Mesenchymal stem cell (in vitro differentiated cells and primary cell): ENCODE measurements around the gene AGGF1.
"Not testable (repeated sequence)": the region's sequence is repeated elsewhere in the genome, so short reads cannot be mapped to it uniquely, and the experiment has no call there.

Experiments used
- DNase-seq: peaks from one replicate; pipeline ENCODE4 v3.0.0-alpha.2; 2013
- H2AFZ ChIP-seq: one replicate; pipeline ENCODE4 v1.6.1; 2013; ENCODE audit warnings: low read depth, mild to moderate bottlenecking, control low read depth, inconsistent platforms, low read length, moderate library complexity
- H2AK5ac ChIP-seq: 2 replicates; pipeline ENCODE4 v1.6.1; 2013; ENCODE audit warnings: low read length, moderate library complexity, mild to moderate bottlenecking, inconsistent platforms; ENCODE audit not compliant: severe bottlenecking
- H2BK120ac ChIP-seq: one replicate; pipeline ENCODE4 v1.6.1; 2013; ENCODE audit warnings: low read depth, mild to moderate bottlenecking, inconsistent platforms, low read length, moderate library complexity
- H2BK12ac ChIP-seq, 2 experiments: one replicate each; pipeline ENCODE4 v1.6.1; 2013; ENCODE audit warnings: inconsistent platforms in 2 of 2, low read length in 2 of 2, mild to moderate bottlenecking in 2 of 2, moderate library complexity in 2 of 2, control low read depth in 1 of 2
- H2BK15ac ChIP-seq: one replicate; pipeline ENCODE4 v1.6.1; 2013; ENCODE audit warnings: mild to moderate bottlenecking, low read depth, inconsistent platforms; ENCODE audit not compliant: poor library complexity, severe bottlenecking
- H2BK5ac ChIP-seq: 2 replicates; pipeline ENCODE4 v1.6.1; 2013; ENCODE audit warnings: low read depth, mild to moderate bottlenecking, low read length, control low read depth, inconsistent platforms; ENCODE audit not compliant: poor library complexity, severe bottlenecking
- H3K14ac ChIP-seq, 2 experiments: one replicate each; pipeline ENCODE4 v1.6.1; 2013; ENCODE audit warnings: inconsistent platforms in 2 of 2, low read length in 2 of 2, control low read depth in 1 of 2, mild to moderate bottlenecking in 1 of 2, moderate library complexity in 1 of 2
- H3K18ac ChIP-seq, 2 experiments: one replicate each; pipeline ENCODE4 v1.6.1; 2013; ENCODE audit warnings: inconsistent platforms in 2 of 2, low read length in 2 of 2, control low read depth in 1 of 2, low read depth in 1 of 2, mild to moderate bottlenecking in 1 of 2
- H3K23ac ChIP-seq, 2 experiments: one replicate each; pipeline ENCODE4 v1.6.1; 2013; ENCODE audit warnings: inconsistent platforms in 2 of 2, low read length in 2 of 2, mild to moderate bottlenecking in 2 of 2, moderate library complexity in 2 of 2, control low read depth in 1 of 2
- H3K27ac ChIP-seq: 2 replicates; pipeline ENCODE4 v1.5.1; 2013; ENCODE audit warnings: mild to moderate bottlenecking, moderate library complexity, low read length, control low read depth, inconsistent platforms; ENCODE audit not compliant: poor library complexity, severe bottlenecking
- H3K27me3 ChIP-seq, 2 experiments: 2 replicates each; pipeline versions ENCODE4 v1.6.1 to v1.7.0; 2013; ENCODE audit warnings: low read length in 2 of 2, mild to moderate bottlenecking in 2 of 2, moderate library complexity in 2 of 2, control low read depth in 1 of 2, inconsistent platforms in 1 of 2; ENCODE audit not compliant: control insufficient read depth in 1 of 2, insufficient read depth in 1 of 2
- H3K36me3 ChIP-seq, 2 experiments: 2 replicates each; pipeline versions ENCODE4 v1.6.1 to v1.7.0; 2013; ENCODE audit warnings: low read length in 2 of 2, control low read depth in 1 of 2, inconsistent platforms in 1 of 2, low read depth in 1 of 2, mild to moderate bottlenecking in 1 of 2; ENCODE audit not compliant: insufficient read depth in 2 of 2, control insufficient read depth in 1 of 2
- H3K4ac ChIP-seq, 2 experiments: one replicate each; pipeline ENCODE4 v1.6.1; 2013; ENCODE audit warnings: inconsistent platforms in 2 of 2, low read length in 2 of 2, mild to moderate bottlenecking in 2 of 2, moderate library complexity in 2 of 2, control low read depth in 1 of 2, low read depth in 1 of 2
- H3K4me1 ChIP-seq: 2 replicates; pipeline ENCODE4 v1.6.1; 2013; ENCODE audit warnings: low read depth, low read length, control low read depth; ENCODE audit not compliant: control insufficient read depth, insufficient read depth
- H3K4me2 ChIP-seq: 2 replicates; pipeline ENCODE4 v1.6.1; 2013; ENCODE audit warnings: low read length, mild to moderate bottlenecking, inconsistent platforms; ENCODE audit not compliant: poor library complexity, severe bottlenecking
- H3K4me3 ChIP-seq, 2 experiments: 2 replicates each; pipeline versions ENCODE4 v1.5.1 to v1.7.0; 2013; ENCODE audit warnings: low read length in 2 of 2, mild to moderate bottlenecking in 2 of 2, control low read depth in 1 of 2, low read depth in 1 of 2; ENCODE audit not compliant: insufficient read depth in 1 of 2
- H3K79me1 ChIP-seq: replicated peaks from 2 replicates; pipeline ENCODE4 v1.6.1; 2013; ENCODE audit warnings: mild to moderate bottlenecking, control low read depth, low read length, inconsistent platforms; ENCODE audit not compliant: poor library complexity, severe bottlenecking
- H3K9ac ChIP-seq: 2 replicates; pipeline ENCODE4 v1.7.0; 2013; ENCODE audit warnings: mild to moderate bottlenecking, low read length, moderate library complexity
- H3K9me3 ChIP-seq: 2 replicates; pipeline ENCODE4 v1.7.0; 2013; ENCODE audit warnings: mild to moderate bottlenecking, low read length; ENCODE audit not compliant: control insufficient read depth
- H4K8ac ChIP-seq: one replicate; pipeline ENCODE4 v1.6.1; 2013; ENCODE audit warnings: inconsistent platforms, mild to moderate bottlenecking, low read length, moderate library complexity
- H4K91ac ChIP-seq: one replicate; pipeline ENCODE4 v1.6.1; 2013; ENCODE audit warnings: mild to moderate bottlenecking, low read length, inconsistent platforms
- WGBS: methylation state at CpG from one replicate; pipeline ENCODE4 v1.1.7; 2013; ENCODE audit warnings: mixed read lengths; 5-methylcytosine and 5-hydroxymethylcytosine counted together

AGGF1 gene

GRCh38 chr5:76986825-76987526 lies 43.2 kb upstream of the AGGF1 start:
- Histone ChIP-seq H3K27me3 (no peaks in the 10 kb centered on the region), H2BK12ac (no peak overlapping the region), H2AFZ (no peak overlapping the region), H3K4me3 (no peak overlapping the region), H3K4ac (no peak overlapping the region), H2BK120ac (no peak overlapping the region), H3K18ac (no peak overlapping the region), H2BK15ac (no peak overlapping the region), H3K9ac (no peak overlapping the region), H3K36me3 (no peaks in the 10 kb centered on the region), H4K91ac (no peak overlapping the region), H3K27ac (no peak overlapping the region), H2BK5ac (no peak overlapping the region), H4K8ac (no peak overlapping the region), H3K14ac (no peak overlapping the region), H3K23ac (no peak overlapping the region), H3K79me1 (no peaks in the 10 kb centered on the region), H3K4me2 (no peak overlapping the region), H3K9me3 (no peaks in the 10 kb centered on the region), H2AK5ac (no peak overlapping the region), H3K4me1 (no peaks in the 10 kb centered on the region)
- DNase-seq = no peak
- WGBS = 21% methylated on average over 5 of the region's 6 CpGs

GRCh38 chr5:76990899-76991459 lies 39.2 kb upstream of the AGGF1 start:
- H3K27ac ChIP-seq = no peak overlapping the region
- no peak overlapping the region for H2BK5ac ChIP-seq
- 93% methylated on average over 5 of the region's 5 CpGs for WGBS
- H3K4me3 ChIP-seq = no peak overlapping the region
- H3K23ac ChIP-seq = no peak overlapping the region
- no peak overlapping the region for H3K4me2 ChIP-seq
- H2AK5ac ChIP-seq = no peak overlapping the region
- no peak overlapping the region for H2BK15ac ChIP-seq
- H3K14ac ChIP-seq = no peak overlapping the region
- no peak overlapping the region for H4K8ac ChIP-seq
- H3K4ac ChIP-seq = no peak overlapping the region
- H3K79me1 ChIP-seq = no peaks in the 10 kb centered on the region
- H4K91ac ChIP-seq = no peak overlapping the region
- H3K4me1 ChIP-seq = no peaks in the 10 kb centered on the region
- H2BK120ac ChIP-seq = no peak overlapping the region
- H3K9me3 ChIP-seq = no peaks in the 10 kb centered on the region
- no peak overlapping the region for H3K9ac ChIP-seq
- H3K27me3 ChIP-seq = no peaks in the 10 kb centered on the region
- H2BK12ac ChIP-seq = no peak overlapping the region
- DNase-seq = no peak
- H3K18ac ChIP-seq = no peak overlapping the region
- H3K36me3 ChIP-seq = no peaks in the 10 kb centered on the region
- no peak overlapping the region for H2AFZ ChIP-seq

- not testable (repeated sequence) for H3K27ac ChIP-seq, H3K36me3 ChIP-seq, H3K79me1 ChIP-seq, H3K27me3 ChIP-seq, H2BK12ac ChIP-seq, H3K4me1 ChIP-seq, H2AFZ ChIP-seq, H3K4me3 ChIP-seq, H3K4me2 ChIP-seq, H3K9ac ChIP-seq, H4K91ac ChIP-seq, H3K14ac ChIP-seq, H4K8ac ChIP-seq, H3K9me3 ChIP-seq, H3K18ac ChIP-seq, H3K4ac ChIP-seq, H2BK15ac ChIP-seq, DNase-seq, H2BK5ac ChIP-seq, H2BK120ac ChIP-seq, H2AK5ac ChIP-seq, H3K23ac ChIP-seq
- WGBS = 100% methylated on average over 7 of the region's 9 CpGs
Observed at GRCh38 chr5:76993436-76993835, 36.8 kb upstream of the AGGF1 start.

- H3K4me3 ChIP-seq = no peak overlapping the region
- WGBS = 69% methylated on average over 1 of the region's 6 CpGs
- peaks cover 2% of the 10 kb centered on the region for H3K9me3 ChIP-seq
- H3K4ac ChIP-seq = no peak overlapping the region
- H3K4me1 ChIP-seq = no peaks in the 10 kb centered on the region
- H3K9ac ChIP-seq = no peak overlapping the region
- H3K4me2 ChIP-seq = no peak overlapping the region
- no peaks in the 10 kb centered on the region for H3K36me3 ChIP-seq
- no peak overlapping the region for H2BK5ac ChIP-seq
- H3K18ac ChIP-seq = no peak overlapping the region
- H2BK12ac ChIP-seq = no peak overlapping the region
- no peak overlapping the region for H3K27ac ChIP-seq
- no peak overlapping the region for H4K91ac ChIP-seq
- no peak overlapping the region for H2AFZ ChIP-seq
- H2BK15ac ChIP-seq = no peak overlapping the region
- DNase-seq = no peak
- H3K27me3 ChIP-seq = no peaks in the 10 kb centered on the region
- H3K14ac ChIP-seq = no peak overlapping the region
- H4K8ac ChIP-seq = no peak overlapping the region
- no peak overlapping the region for H3K23ac ChIP-seq
- H3K79me1 ChIP-seq = no peaks in the 10 kb centered on the region
- no peak overlapping the region for H2BK120ac ChIP-seq
- no peak overlapping the region for H2AK5ac ChIP-seq
Observed at GRCh38 chr5:76994337-76994736, 35.9 kb upstream of the AGGF1 start.
